Kidney epithelial cell (primary cell): Measurements from ENCODE around the gene SLC12A9. TPM values are rescaled to one million over a fixed set of nuclear protein-coding genes. Genes with fewer than 3 reads are reported as not detected.
A peak's percentile ranks its signal among the peaks of the same experiment; 100 is the strongest.

Experiments
- DNase-seq: peaks from one replicate; pipeline ENCODE4 v3.0.0-alpha.2; 2010; ENCODE audit warnings: low read depth
- H3K27me3 ChIP-seq: 2 replicates; pipeline ENCODE4 v1.6.0; 2011; ENCODE audit warnings: low read length; ENCODE audit not compliant: control insufficient read depth, insufficient read depth
- H3K36me3 ChIP-seq: 2 replicates; pipeline ENCODE4 v1.5.1; 2011; ENCODE audit warnings: low read length; ENCODE audit not compliant: control insufficient read depth, insufficient read depth
- H3K4me3 ChIP-seq: 2 replicates; pipeline ENCODE4 v1.5.1; 2011; ENCODE audit warnings: low read depth, mild to moderate bottlenecking, control low read depth, low read length
- total RNA-seq: library from RNA; depleted of rRNA; stranded (reverse); fragments of >200 nt; gene quantifications from 2 replicates; pipeline ENCODE4 v1.2.3, GENCODE V29; 2015
- TF ChIP-seq, protein P1 (sequence below): IDR thresholded peaks from 2 replicates; pipeline ENCODE4 v1.5.1; 2011; ENCODE audit warnings: mild to moderate bottlenecking, moderate library complexity, low read length, control low read depth, inconsistent platforms; ENCODE audit not compliant: insufficient read depth, poor library complexity, severe bottlenecking

The SLC12A9 gene
- total RNA-seq, 1 donor from 2014 or later, result 15.7 TPM

DNA sequence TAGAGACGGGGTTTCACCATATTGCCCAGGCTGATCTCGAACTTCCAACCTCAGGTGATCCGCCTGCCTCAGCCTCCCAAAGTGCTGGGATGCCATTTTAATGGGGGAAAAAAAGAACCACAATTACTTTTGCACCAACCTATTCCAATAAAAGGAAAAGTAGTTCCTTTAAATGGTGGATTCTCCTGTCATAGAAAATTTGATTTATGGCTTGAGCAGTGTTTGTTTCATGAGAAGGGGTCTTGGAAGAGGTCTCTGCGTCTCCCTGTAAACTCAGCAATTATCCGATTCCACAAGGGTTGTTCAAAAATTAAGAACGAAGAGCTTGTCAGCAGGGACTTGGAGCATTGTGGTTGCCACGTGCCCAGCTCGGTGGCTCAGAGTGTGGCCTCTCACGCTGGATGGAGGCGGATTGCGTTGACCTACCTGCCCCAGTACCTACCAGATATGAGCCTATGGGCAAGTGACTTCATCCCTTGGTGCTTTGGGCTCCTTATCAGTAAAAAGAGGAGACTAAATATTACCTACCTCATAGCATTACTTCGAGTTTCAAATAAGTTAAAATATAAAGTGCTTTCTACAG is 11.8 kb downstream of the SLC12A9 start:
- TF ChIP-seq, protein P1, sequence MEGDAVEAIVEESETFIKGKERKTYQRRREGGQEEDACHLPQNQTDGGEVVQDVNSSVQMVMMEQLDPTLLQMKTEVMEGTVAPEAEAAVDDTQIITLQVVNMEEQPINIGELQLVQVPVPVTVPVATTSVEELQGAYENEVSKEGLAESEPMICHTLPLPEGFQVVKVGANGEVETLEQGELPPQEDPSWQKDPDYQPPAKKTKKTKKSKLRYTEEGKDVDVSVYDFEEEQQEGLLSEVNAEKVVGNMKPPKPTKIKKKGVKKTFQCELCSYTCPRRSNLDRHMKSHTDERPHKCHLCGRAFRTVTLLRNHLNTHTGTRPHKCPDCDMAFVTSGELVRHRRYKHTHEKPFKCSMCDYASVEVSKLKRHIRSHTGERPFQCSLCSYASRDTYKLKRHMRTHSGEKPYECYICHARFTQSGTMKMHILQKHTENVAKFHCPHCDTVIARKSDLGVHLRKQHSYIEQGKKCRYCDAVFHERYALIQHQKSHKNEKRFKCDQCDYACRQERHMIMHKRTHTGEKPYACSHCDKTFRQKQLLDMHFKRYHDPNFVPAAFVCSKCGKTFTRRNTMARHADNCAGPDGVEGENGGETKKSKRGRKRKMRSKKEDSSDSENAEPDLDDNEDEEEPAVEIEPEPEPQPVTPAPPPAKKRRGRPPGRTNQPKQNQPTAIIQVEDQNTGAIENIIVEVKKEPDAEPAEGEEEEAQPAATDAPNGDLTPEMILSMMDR, result no peak
- Histone ChIP-seq H3K36me3 (no peaks in the 10 kb centered on the region), H3K27me3 (no peaks in the 10 kb centered on the region), H3K4me3 (no peak overlapping the region)
- no peak for DNase-seq

DNA sequence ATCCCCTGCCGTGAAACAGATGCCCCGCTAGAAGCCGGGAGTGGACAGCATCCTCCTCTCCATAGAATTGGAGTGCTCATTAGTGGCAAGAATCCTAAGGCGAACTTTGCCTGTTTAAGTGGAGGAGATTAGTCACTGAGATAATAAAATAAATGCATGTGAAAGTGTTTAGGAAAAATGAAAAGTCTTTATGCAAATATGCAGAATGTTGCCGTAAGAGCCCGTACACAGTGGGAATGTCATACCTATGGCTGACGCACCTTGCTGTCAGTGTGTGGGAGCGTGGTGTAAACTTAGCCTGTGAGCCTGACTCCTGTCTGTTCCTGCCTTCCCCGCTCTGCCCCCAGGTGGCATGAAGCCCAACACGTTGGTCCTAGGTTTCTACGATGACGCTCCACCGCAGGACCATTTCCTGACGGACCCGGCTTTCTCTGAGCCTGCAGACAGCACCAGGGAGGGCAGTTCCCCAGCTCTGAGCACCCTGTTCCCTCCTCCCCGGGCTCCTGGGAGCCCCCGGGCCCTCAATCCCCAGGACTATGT is 12.9 kb downstream of the SLC12A9 start:
- DNase-seq, result no peak
- TF ChIP-seq, protein P1, result no peak
- Histone ChIP-seq H3K27me3 (no peaks in the 10 kb centered on the region), H3K36me3 (peaks cover 1% of the 10 kb centered on the region), H3K4me3 (no peak overlapping the region)

DNA sequence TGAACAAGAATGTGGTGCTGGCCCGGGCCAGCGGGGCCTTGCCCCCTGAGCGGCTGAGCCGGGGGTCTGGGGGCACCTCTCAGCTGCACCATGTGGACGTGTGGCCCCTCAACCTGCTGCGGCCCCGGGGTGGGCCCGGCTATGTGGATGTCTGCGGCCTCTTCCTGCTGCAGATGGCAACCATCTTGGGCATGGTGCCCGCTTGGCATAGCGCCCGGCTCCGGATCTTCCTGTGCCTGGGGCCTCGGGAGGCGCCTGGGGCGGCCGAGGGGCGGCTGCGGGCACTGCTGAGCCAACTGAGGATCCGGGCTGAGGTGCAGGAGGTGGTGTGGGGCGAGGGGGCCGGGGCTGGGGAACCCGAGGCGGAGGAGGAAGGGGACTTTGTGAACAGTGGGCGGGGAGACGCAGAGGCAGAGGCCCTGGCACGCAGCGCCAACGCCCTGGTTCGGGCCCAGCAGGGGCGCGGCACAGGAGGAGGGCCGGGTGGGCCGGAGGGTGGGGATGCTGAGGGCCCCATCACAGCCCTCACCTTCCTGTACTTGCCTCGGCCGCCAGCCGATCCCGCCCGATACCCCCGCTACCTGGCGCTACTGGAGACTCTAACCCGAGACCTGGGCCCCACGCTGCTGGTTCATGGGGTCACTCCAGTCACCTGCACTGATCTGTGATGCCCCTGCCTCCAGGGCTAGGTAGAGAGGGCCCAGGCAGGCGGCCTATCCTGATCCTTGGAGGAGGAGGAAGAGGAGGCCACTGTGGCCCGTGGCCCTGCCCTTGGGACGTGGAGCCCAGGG is 13.6 kb downstream of the SLC12A9 start:
- Histone ChIP-seq H3K36me3 (peaks cover 1% of the 10 kb centered on the region), H3K4me3 (no peak overlapping the region), H3K27me3 (no peaks in the 10 kb centered on the region)
- DNase-seq, result no peak
- TF ChIP-seq, protein P1, result no peak

DNA sequence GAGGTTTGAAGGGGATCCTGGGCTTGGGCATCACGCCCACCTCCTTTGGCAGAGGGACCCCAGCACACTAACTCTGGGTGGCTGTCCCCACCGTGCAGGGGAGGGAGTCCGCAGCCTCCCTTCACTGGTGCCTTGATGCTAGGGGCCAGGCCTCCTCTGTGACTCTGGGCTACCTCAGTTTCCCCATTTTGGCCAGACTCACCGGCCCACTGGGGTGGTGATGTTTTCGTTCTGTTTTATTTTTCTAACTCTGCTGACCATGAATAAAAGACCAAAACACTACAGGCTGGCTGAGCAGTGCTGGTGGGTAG is 14.2 kb downstream of the SLC12A9 start:
- no peak for DNase-seq
- peak overlapping the region; percentile 83 for H3K4me3 ChIP-seq
- H3K36me3 ChIP-seq, result peaks cover 3% of the 10 kb centered on the region
- H3K27me3 ChIP-seq, result no peaks in the 10 kb centered on the region
- TF ChIP-seq, protein P1, result no peak

DNA sequence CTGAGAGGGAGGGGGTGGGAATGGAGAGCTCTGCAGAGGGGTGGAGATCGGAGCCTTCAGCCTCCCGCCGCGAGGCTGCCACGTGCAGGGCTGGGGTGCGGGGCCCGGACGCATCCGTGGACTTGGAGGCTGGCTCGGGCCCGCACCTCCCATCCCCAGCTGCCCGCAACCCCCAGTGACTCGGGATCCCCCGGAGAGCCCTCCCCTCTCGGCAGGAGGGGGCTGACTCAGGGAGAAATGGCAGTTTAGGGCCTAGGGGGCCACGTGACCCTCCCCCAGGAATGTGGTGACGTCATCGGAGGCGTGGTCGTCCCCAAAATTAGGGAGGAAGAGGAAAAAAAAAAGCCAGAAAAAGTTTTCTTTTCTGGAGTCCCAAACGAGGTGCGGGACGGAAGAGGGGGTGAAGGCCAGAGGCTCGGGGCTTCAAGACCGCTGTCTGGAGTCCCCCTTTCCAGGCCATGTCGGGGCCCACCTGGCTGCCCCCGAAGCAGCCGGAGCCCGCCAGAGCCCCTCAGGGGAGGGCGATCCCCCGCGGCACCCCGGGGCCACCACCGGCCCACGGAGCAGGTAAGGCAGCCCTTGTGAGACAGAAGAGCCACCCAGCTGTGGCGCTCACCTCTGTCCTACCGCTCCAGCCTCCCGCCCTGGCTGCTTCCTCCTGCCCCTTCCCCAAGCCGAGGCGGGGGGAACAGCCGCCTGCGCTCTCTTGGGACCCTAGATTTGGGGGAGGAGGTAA is 14.7 kb downstream of the SLC12A9 start, which contains the start of gene TRIP6:
Gene TRIP6, plus strand, starts transcription at position 348 of the 736 bp plus-strand sequence. Its CDS starts 111 bp downstream, at position 459.
- Histone ChIP-seq H3K4me3 (peak within 1 kb of the TSS; percentile 83), H3K27me3 (no peaks in the 10 kb centered on the region), H3K36me3 (peaks cover 4% of the 10 kb centered on the region)
- no peak for DNase-seq
- TF ChIP-seq, protein P1, result no peak
